Measurements from ENCODE around the gene ZFP36L2.
"Not testable (repeated sequence)": the region's sequence is repeated elsewhere in the genome, so short reads cannot be mapped to it uniquely, and the experiment has no call there.

The ZFP36L2 gene

GRCh38 chr2:43207553-43208300, 18.7 kb downstream of the ZFP36L2 start:
- DNase-seq (ENCODE audit: low spot score) = no peak

GRCh38 chr2:43206602-43207001, 19.8 kb downstream of the ZFP36L2 start:
- DNase-seq (ENCODE audit: low spot score) = no peak

DNA sequence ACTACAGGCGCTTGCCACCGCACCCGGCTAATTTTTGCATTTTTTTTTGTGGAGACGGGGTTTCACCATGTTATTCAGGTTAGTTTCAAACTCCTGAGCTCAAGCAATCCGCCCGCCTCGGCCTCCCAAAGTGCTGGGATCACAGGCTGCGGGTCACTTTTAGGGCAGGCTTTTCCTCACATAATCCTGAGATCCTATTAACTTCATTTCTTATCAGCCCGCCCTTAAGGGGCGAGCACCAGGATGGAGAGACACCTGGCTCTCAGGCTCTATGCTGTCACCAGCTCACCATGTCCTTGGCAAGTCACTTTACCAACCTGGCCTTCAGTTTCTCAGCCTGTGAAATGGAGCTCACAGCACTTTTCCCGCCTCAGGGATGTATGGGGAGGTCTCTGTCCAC, 23.0 kb downstream of the ZFP36L2 start:
- DNase-seq (ENCODE audit: low spot score) = no peak

- no peak for DNase-seq (ENCODE audit: low spot score)
Observed at GRCh38 chr2:43202289-43202688, 24.1 kb downstream of the ZFP36L2 start.

GRCh38 chr2:43201497-43201896, 24.9 kb downstream of the ZFP36L2 start:
- DNase-seq (ENCODE audit: low spot score) = no peak

DNA sequence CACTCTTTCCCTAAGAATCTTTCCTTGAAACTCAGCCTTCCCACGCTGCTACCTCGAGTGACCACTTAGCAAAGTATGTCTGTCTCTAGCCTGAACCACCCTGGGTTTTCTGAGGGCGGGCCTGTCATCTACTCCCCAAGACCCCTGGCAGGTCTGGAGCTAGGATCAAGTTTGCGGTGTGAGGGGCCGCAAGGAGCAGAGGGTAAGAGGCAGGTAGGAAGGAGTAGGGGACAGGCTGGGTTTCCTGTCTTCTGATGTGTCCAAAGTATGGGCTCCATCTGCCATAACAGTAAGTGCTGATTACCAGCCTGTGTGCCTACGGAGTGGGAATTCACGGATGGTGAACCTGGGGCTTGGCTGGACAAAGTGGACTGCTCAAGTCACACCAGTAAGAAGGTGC, 25.4 kb downstream of the ZFP36L2 start:
- DNase-seq (ENCODE audit: low spot score) = no peak

DNA sequence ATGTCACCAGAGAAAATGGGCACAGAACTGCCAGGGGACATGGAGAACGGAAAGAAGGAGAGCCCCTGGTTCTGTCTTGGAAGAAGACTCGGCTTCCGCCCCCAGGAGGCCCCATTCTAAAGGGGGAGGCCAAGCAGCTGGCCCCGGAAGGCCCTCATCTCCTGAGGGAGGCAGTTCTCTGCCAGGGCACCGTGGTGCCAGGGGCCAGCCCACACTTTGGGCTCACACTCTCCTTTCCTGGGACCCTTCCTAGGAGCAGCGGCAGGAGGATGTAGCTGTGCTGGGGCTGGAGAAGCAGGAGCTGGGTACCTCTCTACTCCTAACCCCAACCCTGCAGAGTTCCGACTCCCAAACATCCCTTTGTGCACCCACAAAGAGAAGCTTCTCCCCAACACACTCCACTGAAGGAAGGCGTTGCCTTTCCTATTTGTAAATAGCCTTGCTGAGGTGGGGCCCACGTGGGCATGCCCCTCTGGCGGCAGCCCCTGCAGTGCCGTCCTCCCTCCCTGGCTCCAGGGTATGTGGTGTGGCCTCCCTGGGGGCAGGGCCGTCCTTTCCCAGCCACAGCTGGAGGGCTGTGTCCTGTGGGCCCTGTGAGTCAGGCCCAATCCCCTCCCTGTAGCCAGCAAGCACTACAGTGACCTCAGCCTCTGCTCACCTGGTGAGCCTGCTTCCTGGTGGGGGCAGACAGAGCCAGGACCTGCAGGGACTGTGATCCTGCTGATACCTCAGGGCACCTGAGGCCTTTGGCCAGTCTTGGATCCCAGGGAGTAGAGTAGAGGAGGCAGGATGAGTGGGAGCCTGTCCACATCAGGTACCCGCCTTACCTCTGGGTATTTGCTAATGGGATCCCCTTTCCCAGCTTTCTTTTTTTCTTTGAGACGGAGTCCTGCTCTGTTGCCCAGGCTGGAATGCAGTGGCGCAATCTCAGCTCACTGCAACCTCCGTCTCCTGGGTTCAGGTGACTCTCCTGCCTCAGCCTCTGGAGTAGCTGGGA, 26.6 kb downstream of the ZFP36L2 start:
- no peak for DNase-seq (ENCODE audit: low spot score)

DNA sequence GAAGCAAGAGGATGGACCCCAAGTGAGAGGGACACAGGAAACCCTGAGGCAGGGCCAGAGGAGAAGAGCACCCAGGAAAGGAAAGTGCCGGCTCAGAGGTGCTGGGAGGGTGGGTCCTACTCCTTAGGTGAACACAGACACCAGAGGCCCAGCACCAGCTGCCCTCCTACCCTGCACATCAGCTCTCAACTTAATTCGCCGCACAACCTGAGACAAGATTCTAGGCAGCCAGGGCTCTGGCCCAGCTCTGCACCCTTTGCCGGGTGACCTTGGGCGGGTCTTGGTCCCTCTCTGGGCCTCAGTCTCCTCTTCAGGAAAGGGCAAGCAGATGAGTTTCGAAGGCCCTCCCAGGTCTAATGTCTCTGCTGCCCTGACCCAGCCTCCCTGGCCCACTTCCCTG, 28.1 kb downstream of the ZFP36L2 start:
- DNase-seq (ENCODE audit: low spot score) = no peak

GRCh38 chr2:43197588-43197896, 28.9 kb downstream of the ZFP36L2 start:
- DNase-seq (ENCODE audit: low spot score) = no peak

- DNase-seq (ENCODE audit: low spot score) = no peak
Observed at GRCh38 chr2:43196768-43197587, 29.4 kb downstream of the ZFP36L2 start.

DNA sequence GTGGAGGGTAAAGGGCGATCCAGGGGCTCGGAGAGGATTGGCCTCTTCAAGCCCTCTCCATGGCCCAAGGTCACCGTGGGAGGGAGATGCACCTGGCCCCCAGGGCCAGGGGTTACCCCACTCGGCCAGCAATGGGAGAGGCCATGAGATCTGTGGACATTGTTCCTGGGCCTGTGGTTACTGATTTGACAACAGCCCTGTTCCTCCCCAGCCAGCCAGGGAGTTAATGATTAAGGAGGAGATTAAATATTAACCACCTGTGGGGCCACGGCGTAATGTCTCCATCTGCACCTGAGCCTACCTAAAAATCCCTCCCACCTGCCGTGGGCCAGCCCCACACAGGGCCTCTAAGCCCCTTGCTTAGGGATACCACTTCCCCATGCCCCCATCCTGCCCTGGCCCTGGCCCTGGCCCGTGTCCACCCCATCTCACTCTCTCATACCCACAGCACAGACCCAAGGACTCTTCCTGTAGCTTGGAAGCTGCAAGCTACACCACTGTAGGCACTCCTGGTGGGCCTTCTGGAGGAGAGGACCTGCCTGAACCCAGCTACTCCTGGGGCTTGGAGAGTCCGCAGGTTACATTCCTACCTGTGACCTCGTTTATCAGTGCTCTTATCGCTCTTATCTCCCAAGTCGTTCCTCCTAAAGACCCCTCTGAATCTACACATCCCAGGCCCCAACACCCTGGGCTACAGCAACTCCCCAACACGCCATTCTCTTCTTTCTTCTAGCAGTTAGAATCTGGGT, 32.1 kb downstream of the ZFP36L2 start:
- no peak for DNase-seq (ENCODE audit: low spot score)

DNA sequence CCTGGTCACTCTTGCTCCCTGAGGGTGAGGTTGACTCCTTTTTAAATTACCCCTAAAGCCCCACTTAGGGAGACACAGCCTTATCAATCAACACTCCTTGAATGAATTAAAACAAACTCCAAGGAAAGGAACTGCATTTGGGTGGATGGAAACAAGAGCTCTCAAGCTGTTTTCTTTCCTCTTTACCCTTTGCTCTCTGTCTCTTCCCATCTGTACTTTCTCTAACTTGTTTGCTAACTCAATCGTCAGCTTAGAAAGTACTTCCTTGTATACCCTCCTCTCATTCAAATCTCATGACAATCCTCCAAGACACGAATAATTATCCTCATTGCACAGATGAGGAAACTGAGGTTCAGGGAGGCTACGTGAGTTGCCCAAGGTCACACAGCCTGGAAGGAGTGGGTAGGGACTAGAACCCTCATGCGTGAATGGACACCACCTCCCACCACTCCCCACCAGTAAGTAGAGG, 32.7 kb downstream of the ZFP36L2 start:
- DNase-seq (ENCODE audit: low spot score) = no peak

GRCh38 chr2:43192744-43193651, 33.4 kb downstream of the ZFP36L2 start:
- DNase-seq (ENCODE audit: low spot score) = no peak

- DNase-seq (ENCODE audit: low spot score) = no peak
Observed at GRCh38 chr2:43191947-43192516, 34.4 kb downstream of the ZFP36L2 start.

DNA sequence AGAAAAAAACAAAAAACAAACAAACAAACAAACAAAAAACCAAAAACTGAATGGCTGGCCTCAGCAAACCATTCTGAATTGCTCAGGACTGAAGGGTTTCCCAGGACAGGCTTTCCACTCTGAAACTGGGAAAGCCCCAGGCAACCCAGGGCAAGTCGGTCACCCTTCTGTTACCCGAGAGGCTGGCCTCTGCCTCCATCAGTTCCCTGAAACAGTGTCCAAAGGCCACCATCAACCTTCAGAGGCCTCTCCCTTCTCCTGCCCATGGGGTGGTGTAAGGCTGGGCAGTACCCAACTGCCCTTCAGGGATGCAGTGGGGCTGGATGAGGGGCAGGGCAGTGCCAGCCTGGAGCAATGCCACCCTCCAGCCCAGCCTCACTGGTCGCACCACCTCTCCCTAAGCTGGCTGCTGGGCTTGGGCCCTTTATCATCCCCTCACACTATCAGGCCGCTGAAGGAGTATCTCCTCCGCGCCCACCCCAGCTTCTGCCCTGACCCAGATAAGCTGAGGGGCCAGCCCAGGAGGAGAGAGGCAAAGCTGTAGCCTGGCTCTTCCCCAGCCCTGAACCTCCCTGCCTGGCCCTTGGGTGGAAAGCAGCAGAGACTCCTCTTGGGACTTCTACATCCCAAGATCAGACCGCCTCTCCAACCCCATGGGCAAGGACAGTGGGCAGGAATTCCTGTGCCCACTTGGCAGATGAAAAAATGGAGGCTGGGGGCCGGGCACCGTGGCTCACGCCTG, 35.9 kb downstream of the ZFP36L2 start:
- no peak for DNase-seq (ENCODE audit: low spot score)

DNA sequence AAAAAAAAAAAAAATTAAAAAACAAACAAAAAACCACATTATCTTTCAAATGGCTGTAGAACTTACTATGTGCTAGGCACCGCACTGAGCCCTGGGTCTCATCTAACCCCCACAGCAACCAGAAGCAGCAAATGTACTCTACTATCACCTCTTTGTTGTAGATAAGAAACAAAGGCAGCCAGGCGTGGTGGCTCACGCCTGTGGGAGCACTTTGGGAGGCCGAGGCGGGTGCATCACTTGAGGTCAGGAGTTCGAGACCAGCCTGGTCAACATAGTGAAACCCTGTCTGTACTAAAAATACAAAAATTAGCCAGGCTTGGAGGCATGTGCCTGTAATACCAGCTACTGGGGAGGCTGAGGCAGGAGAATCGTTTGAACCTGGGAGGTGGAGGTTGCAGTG, 36.5 kb downstream of the ZFP36L2 start:
- DNase-seq (ENCODE audit: low spot score) = not testable (repeated sequence)

GRCh38 chr2:43188561-43189386, 37.6 kb downstream of the ZFP36L2 start:
- no peak for DNase-seq (ENCODE audit: low spot score)

DNA sequence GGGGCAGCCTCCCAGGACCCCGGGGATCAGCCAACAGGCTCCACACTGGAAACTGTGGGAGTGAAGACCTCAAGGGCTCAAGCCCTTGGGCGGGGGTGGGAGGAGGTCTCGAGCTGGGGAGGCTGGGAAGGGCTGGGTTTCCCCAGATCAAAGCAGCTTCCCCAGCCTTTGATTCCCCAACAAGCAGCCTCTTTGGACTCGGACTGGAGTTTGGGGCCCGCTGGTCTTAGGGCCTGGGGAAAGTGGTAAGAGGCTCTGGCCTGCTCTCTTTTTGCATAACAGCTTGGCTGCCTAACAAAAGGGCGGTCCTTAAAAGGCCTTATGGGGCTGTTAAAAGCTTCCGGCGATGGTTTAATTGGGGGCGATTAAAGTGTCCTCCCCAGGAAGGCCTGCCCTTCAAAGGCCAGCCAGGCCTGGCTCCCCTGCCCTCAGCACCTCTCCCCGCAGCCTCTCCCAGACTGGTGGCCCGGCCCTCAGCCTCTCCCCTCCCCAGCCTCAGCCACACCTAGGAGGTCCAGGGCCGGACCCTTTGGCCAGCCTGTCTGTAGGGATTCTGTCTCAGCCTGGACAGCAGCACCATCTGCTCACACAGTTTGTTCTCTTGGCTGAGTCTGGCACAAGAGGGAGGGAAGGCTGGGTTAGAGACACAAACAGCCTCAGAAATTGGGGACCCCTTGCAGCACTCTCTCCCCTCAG, 39.6 kb downstream of the ZFP36L2 start:
- DNase-seq (ENCODE audit: low spot score) = no peak

All from RKO (cell line).